ENCODE data around the gene SLC9A9.

The SLC9A9 gene

GRCh38 chr3:143535994-143536784, 312.1 kb downstream of the SLC9A9 start:
- no peak overlapping the region for H3K27ac ChIP-seq (replicated peaks)
- TF ChIP-seq SPI1 (IDR thresholded peaks at IDR 0.05; ENCODE audit: borderline replicate concordance, low read depth) = no peak
- no peak for TF ChIP-seq POLR2AphosphoS5 (IDR thresholded peaks at IDR 0.05; ENCODE audit: low read depth)
- TF ChIP-seq GABPA (IDR thresholded peaks at IDR 0.05; ENCODE audit: low read depth) = no peak
- H3K4me3 ChIP-seq (replicated peaks; ENCODE audit: insufficient read depth, low read length) = no peak overlapping the region
- no peaks in the 10 kb centered on the region for H3K27me3 ChIP-seq (ENCODE audit: insufficient read depth, poor library complexity, severe bottlenecking)
- DNase-seq (ENCODE audit: low read depth in 1 of 2, low spot score in 1 of 2) = no peak

- no peak overlapping the region for H3K4me3 ChIP-seq (replicated peaks; ENCODE audit: insufficient read depth, low read length)
- DNase-seq (ENCODE audit: low read depth in 1 of 2, low spot score in 1 of 2) = no peak
- no peak overlapping the region for H3K27ac ChIP-seq (replicated peaks)
- no peak for TF ChIP-seq REST (IDR thresholded peaks at IDR 0.05; ENCODE audit: insufficient replicate concordance, low read depth)
- TF ChIP-seq CTCF (IDR thresholded peaks at IDR 0.05; ENCODE audit: insufficient read depth, low read length) = no peak
- no peak for TF ChIP-seq POLR2AphosphoS5 (IDR thresholded peaks at IDR 0.05; ENCODE audit: low read depth)
- TF ChIP-seq SPI1 (IDR thresholded peaks at IDR 0.05; ENCODE audit: borderline replicate concordance, low read depth) = no peak
- no peak for TF ChIP-seq GABPA (IDR thresholded peaks at IDR 0.05; ENCODE audit: low read depth)
- peaks cover 6% of the 10 kb centered on the region for H3K27me3 ChIP-seq (ENCODE audit: insufficient read depth, poor library complexity, severe bottlenecking)
These were observed 314.9 kb downstream of the SLC9A9 start for GRCh38 chr3:143533391-143533790.

- H3K4me3 ChIP-seq (replicated peaks; ENCODE audit: insufficient read depth, low read length) = no peak overlapping the region
- no peak for DNase-seq (ENCODE audit: low read depth in 1 of 2, low spot score in 1 of 2)
- H3K27ac ChIP-seq (replicated peaks) = no peak overlapping the region
- TF ChIP-seq POLR2AphosphoS5 (IDR thresholded peaks at IDR 0.05; ENCODE audit: low read depth) = no peak
- no peak for TF ChIP-seq CTCF (IDR thresholded peaks at IDR 0.05; ENCODE audit: insufficient read depth, low read length)
- no peak for TF ChIP-seq GABPA (IDR thresholded peaks at IDR 0.05; ENCODE audit: low read depth)
- no peak for TF ChIP-seq SPI1 (IDR thresholded peaks at IDR 0.05; ENCODE audit: borderline replicate concordance, low read depth)
- TF ChIP-seq REST (IDR thresholded peaks at IDR 0.05; ENCODE audit: insufficient replicate concordance, low read depth) = no peak
- peaks cover 8% of the 10 kb centered on the region for H3K27me3 ChIP-seq (ENCODE audit: insufficient read depth, poor library complexity, severe bottlenecking)
These were observed 316.2 kb downstream of the SLC9A9 start for GRCh38 chr3:143532091-143532490.

GRCh38 chr3:143531101-143531500, 317.2 kb downstream of the SLC9A9 start:
- Histone ChIP-seq H3K27ac (replicated peaks) (no peak overlapping the region), H3K4me3 (replicated peaks; ENCODE audit: insufficient read depth, low read length) (no peak overlapping the region), H3K27me3 (ENCODE audit: insufficient read depth, poor library complexity, severe bottlenecking) (peaks cover 8% of the 10 kb centered on the region)
- no peak for TF ChIP-seq GABPA (IDR thresholded peaks at IDR 0.05; ENCODE audit: low read depth)
- TF ChIP-seq SPI1 (IDR thresholded peaks at IDR 0.05; ENCODE audit: borderline replicate concordance, low read depth) = no peak
- no peak for DNase-seq (ENCODE audit: low read depth in 1 of 2, low spot score in 1 of 2)

All from HL-60 (cell line).